BE2C (cell line): ENCODE results near the gene MALAT1.
A peak's percentile ranks its signal among the peaks of the same experiment; 100 is the strongest.

Experiments
- DNase-seq: peaks from one replicate; pipeline ENCODE4 v3.0.0-alpha.2; 2020
- H3K27me3 ChIP-seq: fragments of 250-450 bp; sonication (Bioruptor Pico); 2 replicates; pipeline ENCODE4 v1.5.1; 2020; ENCODE audit warnings: mild to moderate bottlenecking
- H3K36me3 ChIP-seq: fragments of 250-450 bp; sonication (Bioruptor Pico); 2 replicates; pipeline ENCODE4 v1.5.1; 2020; ENCODE audit warnings: mild to moderate bottlenecking
- H3K4me1 ChIP-seq: fragments of 250-450 bp; sonication (Bioruptor Pico); 2 replicates; pipeline ENCODE4 v1.5.1; 2020
- H3K4me3 ChIP-seq: 2 replicates; pipeline ENCODE4 v1.5.1; 2011; ENCODE audit warnings: low read depth, low read length
- H3K9me3 ChIP-seq: fragments of 250-450 bp; sonication (Bioruptor Pico); 2 replicates; pipeline ENCODE4 v1.5.1; 2020
- TF ChIP-seq, protein P1 (sequence below): IDR thresholded peaks from 2 replicates; pipeline ENCODE4 v1.5.1; 2012; ENCODE audit warnings: mild to moderate bottlenecking, low read depth, low read length

Gene MALAT1

GRCh38 chr11:65488273-65489034 lies 10.4 kb upstream of the MALAT1 start:
- peaks cover 51% of the 10 kb centered on the region for H3K4me1 ChIP-seq
- DNase-seq, result no peak
- TF ChIP-seq, protein P1, sequence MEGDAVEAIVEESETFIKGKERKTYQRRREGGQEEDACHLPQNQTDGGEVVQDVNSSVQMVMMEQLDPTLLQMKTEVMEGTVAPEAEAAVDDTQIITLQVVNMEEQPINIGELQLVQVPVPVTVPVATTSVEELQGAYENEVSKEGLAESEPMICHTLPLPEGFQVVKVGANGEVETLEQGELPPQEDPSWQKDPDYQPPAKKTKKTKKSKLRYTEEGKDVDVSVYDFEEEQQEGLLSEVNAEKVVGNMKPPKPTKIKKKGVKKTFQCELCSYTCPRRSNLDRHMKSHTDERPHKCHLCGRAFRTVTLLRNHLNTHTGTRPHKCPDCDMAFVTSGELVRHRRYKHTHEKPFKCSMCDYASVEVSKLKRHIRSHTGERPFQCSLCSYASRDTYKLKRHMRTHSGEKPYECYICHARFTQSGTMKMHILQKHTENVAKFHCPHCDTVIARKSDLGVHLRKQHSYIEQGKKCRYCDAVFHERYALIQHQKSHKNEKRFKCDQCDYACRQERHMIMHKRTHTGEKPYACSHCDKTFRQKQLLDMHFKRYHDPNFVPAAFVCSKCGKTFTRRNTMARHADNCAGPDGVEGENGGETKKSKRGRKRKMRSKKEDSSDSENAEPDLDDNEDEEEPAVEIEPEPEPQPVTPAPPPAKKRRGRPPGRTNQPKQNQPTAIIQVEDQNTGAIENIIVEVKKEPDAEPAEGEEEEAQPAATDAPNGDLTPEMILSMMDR, result no peak
- no peaks in the 10 kb centered on the region for H3K27me3 ChIP-seq
- no peaks in the 10 kb centered on the region for H3K9me3 ChIP-seq
- H3K36me3 ChIP-seq, result no peaks in the 10 kb centered on the region
- peak overlapping the region; percentile 44 for H3K4me3 ChIP-seq

DNA sequence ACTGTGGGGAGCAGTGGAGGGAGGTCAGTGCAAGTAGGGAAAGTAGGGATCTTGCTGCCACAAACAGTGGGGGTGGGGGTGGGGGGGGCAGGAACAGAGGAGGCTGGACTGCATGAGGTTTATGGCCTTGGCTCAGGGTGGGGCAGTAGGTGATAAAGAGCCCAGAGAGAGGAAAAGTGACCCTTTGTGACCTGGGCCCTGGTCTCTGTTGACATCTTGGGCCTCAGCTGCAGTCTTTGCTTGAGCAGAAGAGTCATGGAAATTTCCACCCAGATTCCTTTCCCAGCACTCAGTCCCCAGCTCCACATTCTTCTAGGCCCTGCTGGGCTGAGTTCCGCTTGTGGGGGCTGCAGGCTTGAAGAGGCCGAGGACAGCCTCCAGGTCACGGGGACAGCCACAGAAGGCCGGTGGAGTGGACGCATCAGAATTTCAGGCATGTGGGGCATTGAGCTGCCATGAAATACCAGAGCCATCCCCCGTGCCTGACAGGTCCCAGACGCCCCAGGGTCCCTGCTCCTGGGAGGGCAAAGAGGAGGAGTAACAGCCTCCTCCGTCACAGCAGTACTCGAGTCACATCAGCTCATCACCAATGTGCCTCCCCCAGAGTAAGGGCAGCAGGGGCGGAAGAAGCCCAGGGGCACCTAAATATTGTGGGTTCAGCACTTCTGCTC lies 9.7 kb upstream of the MALAT1 start:
- no peak overlapping the region for H3K4me3 ChIP-seq
- no peak for DNase-seq
- peaks cover 52% of the 10 kb centered on the region for H3K4me1 ChIP-seq
- H3K9me3 ChIP-seq, result no peaks in the 10 kb centered on the region
- H3K27me3 ChIP-seq, result no peaks in the 10 kb centered on the region
- H3K36me3 ChIP-seq, result no peaks in the 10 kb centered on the region
- TF ChIP-seq, protein P1, result no peak

DNA sequence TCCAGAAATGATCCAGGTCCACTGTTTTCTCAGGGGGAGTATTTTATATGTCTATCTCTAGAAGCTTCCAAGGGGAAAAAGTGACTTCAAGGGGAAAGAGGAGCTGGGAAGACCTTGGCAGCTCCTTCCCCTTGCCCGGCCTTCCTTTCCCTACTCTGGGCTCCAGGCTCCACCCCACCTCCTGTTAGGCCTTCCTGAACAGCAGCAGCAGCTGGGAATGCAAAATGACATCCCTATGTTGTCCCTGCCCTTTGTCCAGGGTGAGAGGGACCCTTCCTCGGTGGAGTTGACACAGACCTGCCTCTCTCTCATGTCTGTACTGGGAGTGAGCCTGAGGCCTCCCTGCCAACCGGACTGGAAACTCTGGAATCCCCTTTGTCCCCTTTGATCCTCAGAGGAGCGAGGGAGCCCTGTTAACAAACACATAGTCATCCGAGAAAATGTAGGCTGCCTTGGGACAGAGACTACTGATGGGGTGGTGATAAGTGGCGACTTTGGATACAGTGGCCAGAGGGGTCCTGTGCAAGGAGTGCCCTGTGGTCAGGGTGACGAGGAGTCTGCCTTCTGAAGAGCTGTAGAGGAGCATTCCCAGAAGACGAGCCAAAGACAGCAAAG lies 9.0 kb upstream of the MALAT1 start:
- peaks cover 58% of the 10 kb centered on the region for H3K4me1 ChIP-seq
- no peaks in the 10 kb centered on the region for H3K36me3 ChIP-seq
- H3K27me3 ChIP-seq, result no peaks in the 10 kb centered on the region
- H3K4me3 ChIP-seq, result no peak overlapping the region
- no peaks in the 10 kb centered on the region for H3K9me3 ChIP-seq
- TF ChIP-seq, protein P1, result no peak
- DNase-seq, result no peak

DNA sequence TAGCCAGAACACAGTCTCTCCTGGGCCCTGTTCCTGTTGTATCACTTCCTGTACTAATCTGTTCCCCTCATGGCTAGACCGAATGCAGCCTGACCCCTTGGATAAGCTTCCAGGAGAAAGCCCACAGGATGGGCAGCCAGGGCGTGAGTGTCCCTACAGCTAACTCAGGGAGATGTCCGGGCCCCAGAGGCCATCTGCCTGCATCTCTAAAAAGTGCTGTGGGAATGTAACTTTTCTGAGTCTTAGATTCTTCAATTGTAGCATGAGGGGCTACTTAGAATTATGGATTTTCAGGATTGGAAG lies 7.7 kb upstream of the MALAT1 start:
- peaks cover 58% of the 10 kb centered on the region for H3K4me1 ChIP-seq
- H3K27me3 ChIP-seq, result no peaks in the 10 kb centered on the region
- H3K9me3 ChIP-seq, result no peaks in the 10 kb centered on the region
- no peaks in the 10 kb centered on the region for H3K36me3 ChIP-seq
- TF ChIP-seq, protein P1, result no peak
- H3K4me3 ChIP-seq, result no peak overlapping the region
- DNase-seq, result no peak

DNA sequence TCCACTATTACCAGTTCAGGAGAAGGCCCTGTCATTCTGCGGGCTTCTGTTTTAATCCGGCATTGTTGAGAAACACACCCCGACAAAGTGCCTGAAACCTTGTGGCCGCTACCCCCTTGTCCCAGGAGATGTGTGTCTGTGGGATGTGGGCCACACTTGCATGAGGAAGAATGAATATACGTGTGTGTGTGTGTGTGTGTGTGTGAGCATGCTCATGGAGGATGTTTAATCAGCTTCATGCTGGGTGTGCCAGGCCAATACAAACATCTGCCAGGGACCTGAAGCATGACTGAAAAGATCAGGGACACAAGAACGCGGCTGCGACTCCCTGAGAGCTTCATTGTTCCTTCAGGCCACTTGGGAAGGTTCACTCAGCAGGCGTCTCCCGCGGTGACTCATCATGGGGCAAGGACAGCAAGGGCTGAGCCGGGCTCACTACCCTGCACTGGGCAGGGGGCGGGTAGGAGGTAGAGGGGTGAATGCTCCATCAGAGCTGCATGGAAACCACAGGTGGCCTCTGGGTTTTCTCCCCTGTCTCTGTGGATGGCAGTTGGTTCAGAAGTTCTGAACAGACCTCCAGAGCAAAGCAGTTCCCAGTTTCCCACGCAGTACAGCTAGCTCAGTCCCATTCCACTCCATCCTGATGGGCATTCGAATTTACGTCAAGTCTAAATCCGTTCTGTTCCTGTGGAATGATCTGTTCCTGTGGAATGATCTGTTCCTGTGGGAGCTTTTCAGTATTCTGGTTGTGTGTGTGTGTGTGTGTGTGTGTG lies 7.0 kb upstream of the MALAT1 start:
- Histone ChIP-seq H3K4me3 (no peak overlapping the region), H3K27me3 (no peaks in the 10 kb centered on the region), H3K4me1 (peaks cover 54% of the 10 kb centered on the region), H3K36me3 (no peaks in the 10 kb centered on the region), H3K9me3 (no peaks in the 10 kb centered on the region)
- peak; percentile 68 for DNase-seq
- TF ChIP-seq, protein P1, result no peak
